HCT116 (cell line): ENCODE results near the gene LHFPL6. TPM values are rescaled to one million over a fixed set of nuclear protein-coding genes. Genes with fewer than 3 reads are reported as not detected.

Source experiments
- ATAC-seq: fragments of 200-7000 bp; cut with Tn5 transposase; 2 replicates; pipeline ENCODE4 v1.9.1; 2020; ENCODE audit warnings: mild to moderate bottlenecking, moderate library complexity
- BruUV-seq: library from RNA; stranded (reverse); fragments of 400-500 nt; replicated peaks from 2 replicates; lab custom pipeline; 2021; lab: Mats Ljungman, UMichigan
- CTCF ChIA-PET: fragments of 300-600 bp; sonication (Branson Sonifier 250); formaldehyde crosslinking; loops from one replicate; lab custom pipeline; 2021; ENCODE audit warnings: antibody characterized with exemption; lab: Charles Lee
- POLR2A ChIA-PET: fragments of 300-600, 350-600 bp; sonication (Branson Sonifier 250); formaldehyde crosslinking; loops from one replicate; lab custom pipeline; 2021; ENCODE audit warnings: antibody characterized with exemption; lab: Charles Lee
- RAD21 ChIA-PET, 2 experiments: fragments of 300-600 bp; sonication (Branson Sonifier 250); formaldehyde crosslinking; loops; one replicate each; lab custom pipeline; 2023; ENCODE audit warnings: low total read pairs in 2 of 2; ENCODE audit not compliant: uncharacterized antibody in 2 of 2, unreplicated experiment in 2 of 2, low non-redundant PET in 1 of 2; lab: Charles Lee
- DNase-seq: peaks from one replicate; pipeline ENCODE4 v3.0.0-alpha.2; 2010; ENCODE audit warnings: low read depth, low spot score
- H2AFZ ChIP-seq: fragments of 200-600 bp; shearing (Covaris generic), sonication (generic); 2 replicates; pipeline ENCODE4 v1.6.1; 2017; ENCODE audit warnings: low read depth, mixed run types, mixed read lengths, antibody characterized with exemption, low read length; ENCODE audit not compliant: poor library complexity, severe bottlenecking
- H3K27ac ChIP-seq: 2 replicates; pipeline ENCODE4 v1.5.1; 2012; ENCODE audit warnings: low read depth, low read length
- H3K27me3 ChIP-seq: fragments of 200-600 bp; sonication (generic); 2 replicates; pipeline ENCODE4 v1.6.1; 2016; ENCODE audit warnings: mixed run types, low read length, mixed read lengths; ENCODE audit not compliant: insufficient read depth
- H3K36me3 ChIP-seq, 2 experiments: fragments of 200-500 bp in 1 of 2; fragments of 200-600 bp in 1 of 2; sonication (Bioruptor generic) in 1 of 2; sonication (generic) in 1 of 2; 2 replicates each; pipeline versions ENCODE4 v1.5.1 to v1.6.1; 2014 to 2016; ENCODE audit warnings: low read length in 2 of 2, inconsistent platforms in 1 of 2, mixed read lengths in 1 of 2, mixed run types in 1 of 2; ENCODE audit not compliant: insufficient read depth in 2 of 2, control insufficient read depth in 1 of 2
- H3K4me1 ChIP-seq, 2 experiments: fragments of 200-600 bp in 1 of 2; sonication (generic) in 1 of 2; 2 replicates each; pipeline versions ENCODE4 v1.5.1 to v1.6.1; 2012 to 2017; ENCODE audit warnings: low read length in 2 of 2, inconsistent platforms in 1 of 2, mild to moderate bottlenecking in 1 of 2, mixed read lengths in 1 of 2, mixed run types in 1 of 2, moderate library complexity in 1 of 2; ENCODE audit not compliant: insufficient read depth in 2 of 2, control insufficient read depth in 1 of 2
- H3K4me2 ChIP-seq: fragments of 200-600 bp; sonication (generic); 2 replicates; pipeline ENCODE4 v1.6.1; 2017; ENCODE audit warnings: mixed run types, low read length, mixed read lengths
- H3K4me3 ChIP-seq, 2 experiments: fragments of 200-600 bp in 1 of 2; sonication (generic) in 1 of 2; replicated peaks in 1 of 2; 2 replicates each; pipeline ENCODE4 v1.5.1; 2011 to 2016; ENCODE audit warnings: low read length in 2 of 2, control low read depth in 1 of 2, low read depth in 1 of 2, mild to moderate bottlenecking in 1 of 2, mixed read lengths in 1 of 2, mixed run types in 1 of 2
- H3K79me2 ChIP-seq: fragments of 200-600 bp; sonication (generic); 2 replicates; pipeline ENCODE4 v1.6.1; 2017; ENCODE audit warnings: mild to moderate bottlenecking, mixed run types, low read length, moderate library complexity, mixed read lengths; ENCODE audit not compliant: insufficient read depth
- H3K9ac ChIP-seq: fragments of 200-600 bp; sonication (generic); 2 replicates; pipeline ENCODE4 v1.6.1; 2016; ENCODE audit warnings: low read length, mixed read lengths
- H3K9me2 ChIP-seq: fragments of 200-600 bp; sonication (generic), shearing (Covaris generic); 2 replicates; pipeline ENCODE4 v1.6.1; 2017; ENCODE audit warnings: mixed run types, mild to moderate bottlenecking, moderate library complexity; ENCODE audit not compliant: insufficient read depth
- H3K9me3 ChIP-seq, 2 experiments: fragments of 200-500 bp in 1 of 2; fragments of 200-600 bp in 1 of 2; sonication (Bioruptor generic) in 1 of 2; sonication (generic) in 1 of 2; 2 replicates each; pipeline ENCODE4 v1.6.1; 2014 to 2017; ENCODE audit warnings: low read length in 2 of 2, mixed read lengths in 2 of 2, inconsistent platforms in 1 of 2, low read depth in 1 of 2, mild to moderate bottlenecking in 1 of 2, mixed run types in 1 of 2, moderate library complexity in 1 of 2; ENCODE audit not compliant: control insufficient read depth in 1 of 2, insufficient read depth in 1 of 2
- H4K20me1 ChIP-seq: fragments of 200-600 bp; sonication (generic), shearing (Covaris generic); 2 replicates; pipeline ENCODE4 v1.6.1; 2017; ENCODE audit warnings: mixed run types, mild to moderate bottlenecking, moderate library complexity; ENCODE audit not compliant: insufficient read depth
- EGR1 ChIP-seq: IDR thresholded peaks from 2 replicates; pipeline ENCODE4 v1.6.1; 2012; ENCODE audit warnings: low read depth
- ELF1 ChIP-seq: IDR thresholded peaks from 2 replicates; pipeline ENCODE4 v1.6.1; 2012; ENCODE audit warnings: low read depth, borderline replicate concordance
- EZH2 ChIP-seq: fragments of 200-600 bp; sonication (generic); IDR thresholded peaks from 2 replicates; pipeline ENCODE4 v1.6.1; 2017; ENCODE audit warnings: antibody characterized with exemption, mixed run types
- FOSL1 ChIP-seq: IDR thresholded peaks from 2 replicates; pipeline ENCODE4 v1.6.1; 2012; ENCODE audit warnings: low read depth
- JUND ChIP-seq: IDR thresholded peaks from 2 replicates; pipeline ENCODE4 v1.6.1; 2012
- POLR2A ChIP-seq: IDR thresholded peaks from 2 replicates; pipeline ENCODE4 v1.7.0; 2011; ENCODE audit warnings: borderline replicate concordance; ENCODE audit not compliant: insufficient read depth, insufficient read length; ENCODE audit errors: extremely low read depth
- SRF ChIP-seq: IDR thresholded peaks from 2 replicates; pipeline ENCODE4 v1.6.1; 2012; ENCODE audit warnings: low read depth
- TCF7L2 ChIP-seq: IDR thresholded peaks from 2 replicates; pipeline ENCODE4 v1.7.0; 2011; ENCODE audit warnings: borderline replicate concordance, inconsistent platforms; ENCODE audit not compliant: insufficient read depth, insufficient read length; ENCODE audit errors: extremely low read depth
- YY1 ChIP-seq: IDR thresholded peaks from 2 replicates; pipeline ENCODE4 v1.6.1; 2011; ENCODE audit warnings: low read length, low read depth, moderate library complexity, mild to moderate bottlenecking; ENCODE audit not compliant: insufficient replicate concordance; ENCODE audit errors: extremely low read depth
- ZFX ChIP-seq: fragments of 450-650 bp; IDR thresholded peaks from 2 replicates; pipeline ENCODE4 v1.6.1; 2017
- ZNF274 ChIP-seq: fragments of 200-500 bp; sonication (Bioruptor generic); IDR thresholded peaks from 2 replicates; pipeline ENCODE4 v1.6.1; 2014; ENCODE audit warnings: mild to moderate bottlenecking, low read depth, low read length, inconsistent platforms
- intact Hi-C: fragments of 100-400 bp; cut with micrococcal nuclease; formaldehyde crosslinking; loops from 2 replicates; pipeline ENCODE4 v1.10.0; 2022
- total RNA-seq: library from RNA; stranded (reverse); gene quantifications from one replicate; pipeline ENCODE4 v1.2.1, GENCODE V29; 2021; ENCODE audit not compliant: unreplicated experiment
- TF ChIP-seq, protein P1 (sequence below): IDR thresholded peaks from 2 replicates; pipeline ENCODE4 v1.6.1; 2012; ENCODE audit warnings: low read depth
- TF ChIP-seq, protein P2 (sequence below): IDR thresholded peaks from 2 replicates; pipeline ENCODE4 v1.6.1; 2012
- TF ChIP-seq, protein P3 (sequence below), 3 experiments: fragments of 200-600 bp in 1 of 3; sonication (generic) in 1 of 3; IDR thresholded peaks in 2 of 3; conservative IDR thresholded peaks in 1 of 3; 2 replicates each; pipeline ENCODE4 v1.5.1; 2012 to 2017; ENCODE audit warnings: low read depth in 2 of 3, low read length in 2 of 3, antibody characterized with exemption in 1 of 3, borderline replicate concordance in 1 of 3, control low read depth in 1 of 3, mild to moderate bottlenecking in 1 of 3, mixed read lengths in 1 of 3, mixed run types in 1 of 3, moderate library complexity in 1 of 3; ENCODE audit not compliant: insufficient read depth in 1 of 3

The LHFPL6 gene
- total RNA-seq, 1 experiment from 2014 or later, result 0.22 TPM

- TF ChIP-seq, protein P1, sequence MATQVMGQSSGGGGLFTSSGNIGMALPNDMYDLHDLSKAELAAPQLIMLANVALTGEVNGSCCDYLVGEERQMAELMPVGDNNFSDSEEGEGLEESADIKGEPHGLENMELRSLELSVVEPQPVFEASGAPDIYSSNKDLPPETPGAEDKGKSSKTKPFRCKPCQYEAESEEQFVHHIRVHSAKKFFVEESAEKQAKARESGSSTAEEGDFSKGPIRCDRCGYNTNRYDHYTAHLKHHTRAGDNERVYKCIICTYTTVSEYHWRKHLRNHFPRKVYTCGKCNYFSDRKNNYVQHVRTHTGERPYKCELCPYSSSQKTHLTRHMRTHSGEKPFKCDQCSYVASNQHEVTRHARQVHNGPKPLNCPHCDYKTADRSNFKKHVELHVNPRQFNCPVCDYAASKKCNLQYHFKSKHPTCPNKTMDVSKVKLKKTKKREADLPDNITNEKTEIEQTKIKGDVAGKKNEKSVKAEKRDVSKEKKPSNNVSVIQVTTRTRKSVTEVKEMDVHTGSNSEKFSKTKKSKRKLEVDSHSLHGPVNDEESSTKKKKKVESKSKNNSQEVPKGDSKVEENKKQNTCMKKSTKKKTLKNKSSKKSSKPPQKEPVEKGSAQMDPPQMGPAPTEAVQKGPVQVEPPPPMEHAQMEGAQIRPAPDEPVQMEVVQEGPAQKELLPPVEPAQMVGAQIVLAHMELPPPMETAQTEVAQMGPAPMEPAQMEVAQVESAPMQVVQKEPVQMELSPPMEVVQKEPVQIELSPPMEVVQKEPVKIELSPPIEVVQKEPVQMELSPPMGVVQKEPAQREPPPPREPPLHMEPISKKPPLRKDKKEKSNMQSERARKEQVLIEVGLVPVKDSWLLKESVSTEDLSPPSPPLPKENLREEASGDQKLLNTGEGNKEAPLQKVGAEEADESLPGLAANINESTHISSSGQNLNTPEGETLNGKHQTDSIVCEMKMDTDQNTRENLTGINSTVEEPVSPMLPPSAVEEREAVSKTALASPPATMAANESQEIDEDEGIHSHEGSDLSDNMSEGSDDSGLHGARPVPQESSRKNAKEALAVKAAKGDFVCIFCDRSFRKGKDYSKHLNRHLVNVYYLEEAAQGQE, result no peak
- TF ChIP-seq SRF (no peak), ELF1 (no peak)
Observed at GRCh38 chr13:39397226-39397895, 205.6 kb downstream of the LHFPL6 start (continued).

- no peaks in the 10 kb centered on the region for H3K4me1 ChIP-seq
- no peak overlapping the region for H3K9ac ChIP-seq
- H3K27me3 ChIP-seq, result peaks cover 39% of the 10 kb centered on the region
- no peaks in the 10 kb centered on the region for H4K20me1 ChIP-seq
- no peaks in the 10 kb centered on the region for H3K9me3 ChIP-seq
- no peaks in the 10 kb centered on the region for H3K36me3 ChIP-seq
- H3K79me2 ChIP-seq, result no peaks in the 10 kb centered on the region
- H3K4me2 ChIP-seq, result no peak overlapping the region
- RAD21 ChIA-PET, result no interaction called here
- H3K27ac ChIP-seq, result no peak overlapping the region
- DNase-seq (no peak), ATAC-seq (no peak)
- POLR2A ChIA-PET, result no interaction called here
- intact Hi-C loops, result no loop called here
- CTCF ChIA-PET, result no interaction called here
- no peak overlapping the region for H3K4me3 ChIP-seq
- BruUV-seq, result no TSS peak
- H3K9me2 ChIP-seq, result no peaks in the 10 kb centered on the region
- H2AFZ ChIP-seq, result no peak overlapping the region
- TF ChIP-seq TCF7L2 (no peak), EGR1 (no peak), EZH2 (no peak), ZNF274 (no peak), ZFX (no peak), JUND (no peak), POLR2A (no peak), SRF (no peak), YY1 (no peak), FOSL1 (no peak)
- TF ChIP-seq, protein P2, sequence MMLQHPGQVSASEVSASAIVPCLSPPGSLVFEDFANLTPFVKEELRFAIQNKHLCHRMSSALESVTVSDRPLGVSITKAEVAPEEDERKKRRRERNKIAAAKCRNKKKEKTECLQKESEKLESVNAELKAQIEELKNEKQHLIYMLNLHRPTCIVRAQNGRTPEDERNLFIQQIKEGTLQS, result no peak
- TF ChIP-seq, protein P3, sequence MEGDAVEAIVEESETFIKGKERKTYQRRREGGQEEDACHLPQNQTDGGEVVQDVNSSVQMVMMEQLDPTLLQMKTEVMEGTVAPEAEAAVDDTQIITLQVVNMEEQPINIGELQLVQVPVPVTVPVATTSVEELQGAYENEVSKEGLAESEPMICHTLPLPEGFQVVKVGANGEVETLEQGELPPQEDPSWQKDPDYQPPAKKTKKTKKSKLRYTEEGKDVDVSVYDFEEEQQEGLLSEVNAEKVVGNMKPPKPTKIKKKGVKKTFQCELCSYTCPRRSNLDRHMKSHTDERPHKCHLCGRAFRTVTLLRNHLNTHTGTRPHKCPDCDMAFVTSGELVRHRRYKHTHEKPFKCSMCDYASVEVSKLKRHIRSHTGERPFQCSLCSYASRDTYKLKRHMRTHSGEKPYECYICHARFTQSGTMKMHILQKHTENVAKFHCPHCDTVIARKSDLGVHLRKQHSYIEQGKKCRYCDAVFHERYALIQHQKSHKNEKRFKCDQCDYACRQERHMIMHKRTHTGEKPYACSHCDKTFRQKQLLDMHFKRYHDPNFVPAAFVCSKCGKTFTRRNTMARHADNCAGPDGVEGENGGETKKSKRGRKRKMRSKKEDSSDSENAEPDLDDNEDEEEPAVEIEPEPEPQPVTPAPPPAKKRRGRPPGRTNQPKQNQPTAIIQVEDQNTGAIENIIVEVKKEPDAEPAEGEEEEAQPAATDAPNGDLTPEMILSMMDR (IDR thresholded peaks at IDR 0.05 in 2 of 3, conservative IDR thresholded peaks at IDR 0.05 in 1 of 3; ENCODE audit: borderline replicate concordance in 1 of 3, insufficient read depth in 1 of 3, low read depth in 2 of 3, low read length in 2 of 3), result no peak
Observed at GRCh38 chr13:39394796-39395678, 208.0 kb downstream of the LHFPL6 start.
